ENCODE measurements around the gene BSDC1.
"Not testable (repeated sequence)": the region's sequence is repeated elsewhere in the genome, so short reads cannot be mapped to it uniquely, and the experiment has no call there.

BSDC1 gene, protein sequence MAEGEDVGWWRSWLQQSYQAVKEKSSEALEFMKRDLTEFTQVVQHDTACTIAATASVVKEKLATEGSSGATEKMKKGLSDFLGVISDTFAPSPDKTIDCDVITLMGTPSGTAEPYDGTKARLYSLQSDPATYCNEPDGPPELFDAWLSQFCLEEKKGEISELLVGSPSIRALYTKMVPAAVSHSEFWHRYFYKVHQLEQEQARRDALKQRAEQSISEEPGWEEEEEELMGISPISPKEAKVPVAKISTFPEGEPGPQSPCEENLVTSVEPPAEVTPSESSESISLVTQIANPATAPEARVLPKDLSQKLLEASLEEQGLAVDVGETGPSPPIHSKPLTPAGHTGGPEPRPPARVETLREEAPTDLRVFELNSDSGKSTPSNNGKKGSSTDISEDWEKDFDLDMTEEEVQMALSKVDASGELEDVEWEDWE

DNA sequence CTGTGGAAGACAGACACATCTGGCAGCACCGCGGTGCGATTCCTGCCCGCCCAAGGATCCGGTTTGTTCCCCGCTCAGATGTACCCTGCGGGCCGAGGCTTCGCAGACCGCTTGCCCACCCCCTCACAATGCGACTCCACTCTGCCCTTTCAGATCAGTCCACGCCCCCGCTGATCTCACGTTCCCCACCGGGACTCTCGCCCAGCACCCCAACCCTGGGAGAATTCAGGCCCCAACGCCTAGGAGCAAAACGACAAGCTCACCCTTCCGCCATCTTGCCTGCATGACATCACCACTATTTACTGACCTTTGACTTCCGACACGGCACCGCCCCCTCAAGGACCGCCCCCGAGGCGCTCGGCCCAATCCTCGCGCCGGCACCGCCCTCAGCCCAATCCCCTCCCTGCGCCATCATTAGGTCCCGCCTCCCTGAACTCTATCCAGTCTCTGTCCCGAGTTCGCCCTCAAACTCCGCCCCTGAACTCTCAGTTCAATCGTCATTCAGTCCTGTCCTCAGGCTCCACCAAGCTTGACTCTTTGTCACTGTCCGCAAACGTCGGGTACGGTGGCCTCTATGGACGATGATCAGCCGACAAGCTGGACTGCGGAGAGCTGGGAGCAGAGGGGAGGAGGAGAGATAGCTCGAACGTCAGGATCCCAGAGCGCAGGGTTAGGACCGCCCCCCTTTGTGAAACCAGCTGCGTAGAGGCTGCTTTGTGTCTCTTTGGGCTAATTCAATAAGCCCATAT is at the start of gene BSDC1:
BSDC1 (minus strand) TSS at position 301 of the 749 bp plus-strand sequence; CDS start at position 274, 27 bp downstream.
- peak; percentile 98 for DNase-seq

DNA sequence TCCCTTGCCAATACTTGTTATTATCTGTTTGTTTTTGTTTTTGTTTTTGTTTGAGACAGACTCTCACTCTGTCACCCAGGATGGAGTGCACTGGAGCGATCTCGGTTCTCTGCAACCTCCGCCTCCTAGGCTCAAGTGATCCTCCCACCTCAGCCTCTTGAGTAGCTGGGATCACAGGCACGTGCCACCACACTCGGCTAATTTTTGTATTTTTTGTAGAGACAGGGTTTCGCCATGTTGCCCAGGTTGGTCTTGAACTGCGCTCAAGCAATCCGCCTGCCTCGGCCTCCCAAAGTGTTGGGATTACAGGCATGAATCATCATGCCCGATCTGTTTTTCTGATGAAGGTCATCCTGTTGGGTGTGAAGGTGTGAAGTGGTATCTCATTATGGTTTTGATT is 47.2 kb upstream of the BSDC1 start:
- DNase-seq: not testable (repeated sequence)

DNA sequence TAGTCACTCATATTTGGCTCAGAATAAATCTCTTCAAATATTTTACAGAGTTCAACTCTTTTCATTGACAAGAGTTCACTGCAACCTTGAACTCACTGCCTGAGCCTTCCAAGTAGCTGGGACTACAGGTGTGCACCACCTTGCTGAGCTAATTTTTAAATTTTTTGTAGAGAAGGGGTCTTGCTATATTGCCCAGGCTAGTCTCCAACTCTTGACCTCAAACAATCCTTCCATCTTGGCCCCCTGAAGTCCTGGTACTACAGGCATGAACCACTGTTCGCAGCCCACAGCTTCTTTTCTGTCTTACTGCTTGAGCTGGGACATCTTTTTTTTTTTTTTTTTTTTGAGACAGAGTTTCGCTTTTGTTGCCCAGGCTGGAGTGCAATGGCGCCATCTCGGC is 44.5 kb upstream of the BSDC1 start:
- DNase-seq: not testable (repeated sequence)

DNA sequence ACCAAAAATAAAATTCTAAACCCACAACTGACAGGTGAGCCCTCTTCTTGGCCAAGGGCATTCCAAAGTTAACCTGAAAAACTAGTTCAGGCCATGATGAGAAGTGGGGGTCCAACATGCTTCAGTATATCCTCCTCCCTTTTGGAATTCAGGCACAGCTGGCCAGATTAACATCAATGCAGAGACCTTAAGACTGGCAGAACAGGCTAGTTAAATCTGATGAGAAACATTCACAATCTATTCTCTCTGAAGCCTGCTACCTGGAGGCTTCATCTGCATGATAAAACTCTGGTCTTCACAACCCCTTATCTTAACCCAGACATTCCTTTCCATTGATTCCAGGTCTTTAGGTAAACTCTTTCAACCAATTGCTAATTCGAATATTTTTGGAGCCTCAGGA is 43.9 kb upstream of the BSDC1 start:
- DNase-seq: no peak

DNA sequence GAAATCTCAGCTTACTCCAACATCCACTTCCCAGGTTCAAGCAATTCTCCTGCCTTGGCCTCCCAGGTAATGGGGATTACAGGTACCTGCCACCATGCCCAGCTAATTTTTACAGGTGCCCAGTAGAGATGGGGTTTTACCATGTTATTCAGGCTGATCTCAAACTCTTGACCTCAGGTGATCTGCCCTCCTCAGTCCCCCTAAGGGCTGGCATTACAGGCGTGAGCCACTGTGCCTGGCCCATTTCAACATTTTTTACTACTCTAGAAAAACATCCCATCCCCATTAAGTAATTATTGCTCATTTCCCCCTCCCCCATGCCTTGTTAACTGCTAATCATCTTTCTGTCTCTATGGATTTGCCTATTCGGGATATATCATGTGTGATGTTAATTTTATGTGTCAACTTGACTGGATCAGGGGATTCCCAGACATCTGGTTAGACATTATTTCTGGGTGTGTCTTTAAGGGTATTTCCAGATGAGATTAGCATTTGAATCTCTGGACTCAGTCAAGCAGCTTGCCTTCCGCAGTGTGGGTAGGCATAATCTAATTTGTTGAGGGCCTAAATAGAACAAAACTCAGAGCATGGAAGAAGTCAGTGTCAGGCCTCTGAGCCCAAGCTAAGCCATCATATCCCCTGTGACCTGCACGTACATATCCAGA is 37.6 kb upstream of the BSDC1 start:
- DNase-seq: no peak

DNA sequence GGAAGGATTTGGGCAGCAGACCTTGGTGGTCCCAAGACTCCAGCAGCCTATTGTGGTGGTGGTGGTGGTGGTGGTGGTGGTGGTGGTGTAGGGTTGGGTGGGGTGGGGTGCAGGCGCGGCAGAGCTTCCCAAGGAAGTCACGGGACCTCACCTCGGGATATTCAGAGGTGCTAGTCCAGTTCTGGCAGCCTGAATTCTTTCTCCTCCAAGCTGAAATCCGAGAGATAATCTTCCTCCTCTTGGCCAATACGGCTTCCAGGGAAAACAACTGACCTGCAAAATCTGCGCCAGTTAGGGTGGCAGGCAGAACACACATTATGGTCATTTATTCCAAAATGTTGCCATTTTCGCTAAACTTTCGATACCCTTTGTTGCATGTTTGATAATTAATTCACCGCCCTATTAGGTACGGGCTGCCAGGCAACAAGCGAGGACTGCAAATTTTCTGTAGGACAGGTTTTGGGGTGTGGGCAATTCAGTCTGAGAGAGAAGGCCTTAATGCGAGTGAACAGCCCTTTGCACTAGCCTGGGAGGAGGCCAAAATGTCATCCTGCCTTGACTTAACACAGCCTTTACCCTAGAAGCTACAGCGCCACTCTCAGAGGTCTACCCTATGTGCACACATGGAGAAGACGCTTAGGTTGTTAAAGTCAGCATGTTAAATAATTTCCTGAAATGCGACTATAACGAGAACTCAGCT is 33.2 kb upstream of the BSDC1 start:
- no peak for DNase-seq

DNA sequence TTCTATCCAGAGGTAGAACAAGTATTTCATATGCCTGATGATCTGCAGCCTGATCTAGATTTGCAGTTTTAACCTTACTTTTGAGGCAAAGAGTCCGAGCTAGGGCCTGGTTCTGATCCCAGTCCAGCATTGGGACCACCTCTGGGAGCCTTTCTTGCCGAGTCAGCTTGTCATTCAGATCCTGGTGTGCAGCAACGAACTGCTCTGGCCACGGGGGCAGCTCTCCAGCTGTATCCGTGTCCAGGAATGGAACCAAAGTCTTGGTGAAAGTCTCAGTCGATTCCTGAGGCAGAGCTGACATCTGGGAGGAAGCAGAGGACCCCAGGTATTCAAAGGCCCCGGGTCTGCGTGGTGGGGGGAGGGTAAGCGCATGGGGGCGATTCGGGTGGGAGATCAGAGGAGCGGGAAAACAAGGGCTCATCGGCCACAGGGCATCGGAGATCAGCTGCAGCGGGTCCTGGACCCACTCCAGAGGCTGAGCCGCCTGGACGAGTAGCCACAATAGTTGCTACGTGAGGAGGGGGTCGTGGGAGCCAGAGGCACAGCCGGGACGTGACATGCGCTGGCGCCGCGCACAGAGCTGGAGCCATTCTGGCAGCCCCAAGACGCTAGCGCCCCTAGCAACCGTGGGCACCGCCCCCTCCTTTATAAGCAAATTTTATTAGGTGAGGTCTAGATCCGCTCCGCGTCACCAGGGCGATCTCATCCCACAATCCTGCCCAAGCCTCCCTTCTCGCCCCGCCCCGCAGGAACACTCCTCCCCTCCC is 32.4 kb upstream of the BSDC1 start:
- DNase-seq: no peak

DNA sequence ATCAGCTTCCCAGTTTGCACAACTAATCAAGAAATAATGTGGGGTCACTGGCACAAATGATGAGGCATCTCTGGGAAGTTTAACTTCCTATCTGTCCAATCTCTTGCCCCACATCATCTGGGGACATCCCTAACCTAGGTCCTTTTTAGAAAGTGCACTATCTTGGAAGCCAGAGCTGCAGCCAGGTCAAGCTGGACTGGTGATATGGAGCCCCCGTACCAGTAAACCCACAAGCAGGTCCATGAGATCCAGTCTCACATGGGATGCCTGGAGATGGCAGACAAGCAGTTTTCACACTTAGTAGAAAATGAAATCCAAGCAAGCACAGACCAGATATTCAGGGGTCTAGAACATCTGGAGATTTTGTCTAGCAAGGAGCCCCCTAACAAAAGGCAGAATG is 27.5 kb upstream of the BSDC1 start:
- DNase-seq: no peak

DNA sequence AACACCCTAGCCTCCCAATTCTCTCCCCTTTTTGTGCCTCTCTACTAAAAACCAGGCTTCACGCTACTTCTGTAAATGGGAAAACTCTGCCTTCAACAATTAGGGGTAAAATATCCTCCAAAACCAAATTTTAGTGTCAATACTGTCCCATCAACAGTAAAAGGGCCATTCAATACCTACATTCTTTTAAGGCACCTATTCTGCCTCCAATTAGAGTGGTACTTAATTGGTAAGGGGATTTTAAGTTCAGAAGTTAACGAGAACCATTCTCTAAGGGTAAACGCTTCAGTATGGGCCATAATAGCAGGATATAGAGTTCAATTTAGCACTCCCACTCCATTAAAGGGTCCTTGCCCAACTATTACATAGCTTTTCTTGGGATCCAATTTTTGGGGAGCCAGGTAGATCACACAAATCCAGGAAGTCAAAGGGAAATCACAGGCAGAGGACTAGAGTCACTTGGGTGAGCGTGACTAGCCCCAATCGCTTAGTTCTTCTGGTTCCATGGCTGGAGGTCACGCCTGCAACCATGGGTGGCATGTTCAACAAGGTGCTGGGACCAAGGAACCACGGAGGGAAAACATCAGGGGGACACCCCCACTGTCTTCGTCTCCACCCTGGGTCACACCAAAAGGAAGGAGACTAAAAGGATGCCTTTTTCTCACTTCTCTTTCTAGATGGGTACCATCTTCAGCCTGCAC is 20.1 kb upstream of the BSDC1 start:
- DNase-seq: no peak

DNA sequence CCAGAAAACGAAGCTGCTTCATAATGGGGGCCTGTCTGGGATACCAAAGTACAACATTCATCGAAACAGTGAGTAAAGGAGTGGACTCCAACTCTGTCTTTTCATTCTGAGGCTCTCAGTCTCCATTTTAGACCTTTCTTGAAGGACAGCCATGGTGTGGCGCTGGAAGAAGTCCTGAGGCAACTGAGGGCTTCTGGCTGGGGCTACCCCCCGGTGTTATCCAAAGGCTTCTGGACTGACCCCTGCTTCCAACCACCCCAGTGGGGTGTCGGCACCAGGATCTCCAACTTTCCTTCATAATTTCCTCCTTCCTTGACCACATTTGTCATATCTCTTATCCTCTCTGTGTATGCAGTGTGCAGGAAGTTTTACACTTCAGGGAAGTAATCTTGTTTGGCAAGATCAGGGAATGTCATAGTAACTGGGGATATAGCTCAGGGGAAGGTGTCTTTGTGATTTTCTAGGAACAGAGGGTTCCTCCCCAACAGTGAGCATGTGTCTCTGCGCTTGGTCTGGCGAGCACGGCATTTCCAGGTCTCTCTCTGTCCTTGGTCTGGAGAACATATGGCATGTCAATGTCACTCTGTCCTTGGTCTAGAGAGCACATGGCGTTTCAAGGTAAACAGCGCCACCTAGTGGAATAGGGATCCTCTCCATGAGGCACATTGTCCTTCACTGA is 19.4 kb upstream of the BSDC1 start:
- DNase-seq: peak; percentile 82

DNA sequence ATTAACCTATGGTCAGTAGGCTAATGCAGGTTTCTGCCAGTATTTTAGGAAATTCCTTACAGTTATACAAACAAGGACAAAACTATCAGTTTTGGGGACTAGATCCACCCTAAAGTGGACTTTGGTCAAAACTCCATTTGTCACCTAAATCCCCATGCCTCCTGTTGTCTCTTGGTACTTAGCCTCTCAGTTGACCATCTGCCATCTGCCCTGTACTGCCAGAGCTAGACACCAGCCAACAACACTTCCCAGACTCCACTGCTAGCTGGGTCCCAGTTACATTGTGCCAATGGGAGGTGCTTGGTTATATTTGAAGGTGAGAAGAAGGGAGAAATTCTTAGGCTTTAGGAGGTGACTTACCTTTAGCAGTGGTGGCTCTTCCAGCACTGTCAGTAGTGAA is 17.0 kb upstream of the BSDC1 start:
- DNase-seq: no peak

DNA sequence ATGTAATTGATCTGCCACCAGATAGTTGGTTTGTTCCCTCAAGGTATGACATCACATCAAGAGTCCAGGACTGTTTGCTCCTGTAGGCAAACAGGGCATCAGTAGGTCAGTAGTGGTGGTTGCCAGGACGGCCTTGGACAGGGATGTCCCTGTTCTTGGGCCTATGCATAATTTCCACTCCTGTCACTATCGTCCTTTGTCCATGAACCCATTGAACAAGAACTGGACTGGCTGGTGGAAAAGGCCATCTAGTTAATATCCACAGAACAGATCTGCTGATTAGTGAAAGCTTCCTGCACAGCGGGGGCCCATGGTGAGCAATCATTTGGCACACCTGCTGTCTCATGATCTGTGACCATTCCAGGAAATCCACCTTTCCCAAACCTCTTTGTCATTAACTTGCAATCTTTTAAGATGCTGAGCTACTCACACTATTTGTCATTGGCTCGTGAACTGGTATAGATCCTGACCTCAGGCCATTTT is 12.4 kb upstream of the BSDC1 start:
- DNase-seq: no peak

DNA sequence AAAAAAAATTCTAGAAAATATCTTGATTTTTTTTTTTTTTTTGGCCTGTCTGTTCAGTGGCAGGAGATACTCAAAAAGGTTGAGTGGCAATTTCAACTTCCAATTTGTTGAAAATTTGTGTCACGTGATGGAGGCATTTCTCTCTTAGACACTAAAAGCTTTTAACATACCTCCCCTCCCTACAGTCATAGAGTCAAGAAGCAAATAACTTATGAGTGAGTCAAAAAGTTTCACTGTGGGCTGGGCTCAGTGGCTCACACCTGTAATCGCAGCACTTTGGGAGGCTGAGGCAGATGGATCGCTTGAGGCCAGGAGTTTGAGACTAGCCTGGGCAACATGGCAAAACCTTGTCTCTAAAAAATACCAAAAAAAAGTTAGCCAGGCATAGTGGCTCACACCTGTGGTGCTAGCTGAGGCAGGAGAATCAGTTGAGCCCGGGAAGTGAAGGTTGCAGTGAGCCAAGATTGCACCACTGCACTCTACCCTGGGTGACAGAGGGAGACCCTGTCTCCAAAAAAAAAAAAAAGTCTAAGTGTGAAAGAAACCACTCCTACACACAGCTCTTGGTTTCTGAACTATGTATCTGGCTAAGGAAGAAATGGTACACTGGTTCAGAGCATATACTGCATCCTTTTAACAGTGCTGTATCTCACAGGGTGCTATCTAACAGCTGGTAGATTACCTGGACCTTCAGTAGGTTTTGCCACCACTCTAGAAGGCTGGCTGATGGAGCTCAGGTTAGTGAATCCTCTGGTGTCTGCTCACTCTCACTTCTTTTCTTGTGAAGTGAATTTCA is 11.6 kb upstream of the BSDC1 start:
- no peak for DNase-seq

DNA sequence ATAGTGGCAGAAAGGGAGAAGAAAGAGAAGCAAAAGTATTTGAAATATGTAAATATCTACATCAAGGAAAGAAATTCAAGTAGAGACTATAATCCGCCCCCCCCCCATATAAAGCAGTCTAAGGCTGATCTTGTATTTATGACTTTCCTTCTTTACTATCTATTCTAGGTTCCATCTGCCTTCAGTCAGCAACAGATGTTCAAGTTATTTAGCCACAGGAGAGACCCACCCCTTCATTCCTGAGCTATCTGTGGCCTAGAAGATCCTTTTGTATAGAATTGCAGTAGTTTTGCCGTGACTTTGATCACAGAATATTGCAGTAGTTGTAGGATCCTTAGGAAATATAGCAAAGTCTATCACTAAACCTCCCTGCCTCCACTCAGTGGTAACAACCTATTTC is 10.7 kb upstream of the BSDC1 start:
- no peak for DNase-seq

DNA sequence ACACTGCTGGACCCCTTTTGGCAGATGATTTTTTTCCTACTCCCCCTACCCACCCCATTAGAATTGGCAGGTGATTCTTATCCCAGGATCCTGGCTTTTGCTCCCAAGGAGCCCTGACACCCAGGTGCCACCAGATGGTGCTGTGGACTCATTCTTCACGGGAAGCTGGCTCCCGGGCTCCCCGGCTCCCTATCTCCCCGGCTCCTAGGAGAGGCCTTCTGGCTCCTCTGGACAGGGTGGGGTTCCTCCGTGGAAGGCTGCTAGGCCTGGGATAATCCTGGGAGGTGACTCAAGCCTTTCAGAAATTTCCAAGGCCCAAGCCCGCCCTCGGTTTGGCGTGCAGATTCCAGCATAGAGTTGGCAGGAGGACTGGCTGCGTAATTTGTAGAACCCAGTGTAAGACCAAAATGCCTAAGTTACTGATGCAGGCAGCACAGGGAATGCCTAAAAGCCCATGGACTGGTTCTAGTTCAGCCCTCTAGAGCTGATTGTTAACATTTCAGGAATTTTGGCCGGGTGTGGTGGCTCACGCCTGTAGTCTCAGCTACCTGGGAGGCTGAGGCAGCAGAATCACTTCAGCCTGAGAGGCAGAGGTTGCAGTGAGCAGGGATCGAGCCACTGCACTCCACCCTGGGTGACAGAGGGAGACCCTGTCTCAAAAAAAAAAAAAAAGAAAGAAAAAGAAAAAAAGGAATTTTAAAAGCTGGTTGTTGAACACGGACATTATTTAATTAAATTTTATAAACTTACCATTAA is 6.8 kb upstream of the BSDC1 start:
- peak; percentile 80 for DNase-seq

DNA sequence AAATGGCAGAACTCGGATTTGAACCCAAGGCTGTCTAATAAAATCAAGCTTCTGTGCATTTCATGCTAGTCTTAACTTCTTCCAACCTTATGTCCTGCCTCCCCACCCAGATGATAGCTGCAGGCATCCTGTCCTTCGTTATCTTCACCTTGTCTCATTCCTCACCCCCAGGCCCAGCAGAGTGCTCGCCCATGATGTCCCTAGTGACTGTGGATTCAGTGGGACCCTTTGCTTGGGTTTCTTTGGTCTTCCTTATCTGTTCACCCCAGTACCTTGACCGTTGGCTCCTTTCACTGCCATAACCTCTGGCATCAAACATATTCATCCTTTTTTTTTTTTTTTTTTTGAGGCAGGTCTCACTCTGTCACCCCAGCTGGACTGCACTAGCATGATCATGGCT is 5.6 kb upstream of the BSDC1 start:
- DNase-seq: no peak

DNA sequence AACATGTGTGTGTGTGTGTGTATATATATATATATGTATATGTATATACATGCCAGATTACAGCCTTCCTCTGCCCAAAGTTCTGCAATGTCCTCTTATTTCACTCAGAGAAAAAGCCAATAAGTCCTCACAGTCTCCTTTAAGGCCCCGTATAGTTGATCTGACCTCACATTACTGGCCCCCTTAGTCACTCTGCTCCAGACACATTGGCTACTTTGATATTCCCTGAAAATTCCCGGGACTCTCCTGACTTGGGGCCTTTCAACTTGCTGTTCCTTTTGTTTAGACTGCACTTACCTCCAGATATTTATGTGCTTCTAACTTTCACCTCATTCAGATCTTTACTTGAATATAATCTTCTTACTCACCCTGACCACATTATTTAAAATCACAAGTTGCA is 4.2 kb upstream of the BSDC1 start:
- DNase-seq: no peak

DNA sequence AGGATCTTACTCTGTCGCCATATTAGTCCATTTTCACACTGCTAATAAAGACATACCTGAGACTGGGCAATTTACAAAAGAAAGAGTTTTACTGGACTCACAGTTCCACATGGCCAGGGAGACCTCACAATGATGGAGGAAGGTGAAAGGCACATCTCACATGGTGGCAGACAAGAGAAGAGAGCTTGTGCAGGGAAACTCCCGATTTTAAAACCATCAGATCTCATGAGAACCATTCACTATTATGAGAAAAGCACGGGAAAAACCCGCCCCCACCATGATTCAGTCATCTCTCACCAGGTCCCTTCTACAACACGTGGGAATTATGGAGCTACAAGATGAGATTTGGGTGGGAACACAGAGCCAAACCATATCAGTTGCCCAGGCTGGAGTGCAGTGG is 2.3 kb upstream of the BSDC1 start:
- not testable (repeated sequence) for DNase-seq

DNA sequence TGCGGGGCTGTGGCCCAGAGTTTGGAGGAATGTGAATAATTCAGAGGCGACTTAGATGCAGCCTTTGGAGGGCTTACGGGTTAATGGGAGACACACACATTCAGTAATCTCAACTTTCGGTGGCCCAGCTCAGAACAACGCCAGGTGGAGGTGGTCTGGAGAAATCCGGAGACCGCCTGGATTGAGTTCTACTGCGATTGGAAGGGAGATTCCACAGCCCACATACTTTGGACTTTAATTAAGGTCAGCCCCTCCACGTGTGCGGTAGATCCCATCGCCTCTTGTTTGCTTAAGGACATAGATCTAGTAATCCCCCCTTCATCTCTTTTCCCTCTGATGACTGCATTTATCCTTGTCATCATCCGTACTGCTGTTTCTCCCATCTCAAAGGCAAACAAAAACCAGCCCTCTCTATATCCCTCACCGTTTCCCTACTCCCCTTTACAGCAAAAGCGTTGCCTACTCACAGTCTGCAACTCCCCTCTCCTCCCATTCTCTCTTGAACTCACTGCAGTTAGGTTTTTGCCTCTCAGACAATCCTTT is 720 bp upstream of the BSDC1 start:
- DNase-seq: no peak

All from activated CD8-positive, alpha-beta memory T cell treated with anti-CD3 and anti-CD28 coated beads for 24 hours (primary cell).